H54 (cell line): ENCODE results near the gene INF2.

ENCODE experiments used
- DNase-seq: peaks from one replicate; pipeline ENCODE4 v3.0.0; 2011; ENCODE audit warnings: low spot score, mixed read lengths; ENCODE audit not compliant: insufficient read length
- FAIRE-seq: peaks from 3 replicates; lab custom pipeline; 2011; peaks lifted over from hg19 to GRCh38; lab: Jason Lieb, UNC
- POLR2A ChIP-seq: IDR thresholded peaks from 2 replicates; pipeline ENCODE4 v1.6.1; 2011; ENCODE audit warnings: low read depth, mild to moderate bottlenecking, low read length

Gene INF2

DNA sequence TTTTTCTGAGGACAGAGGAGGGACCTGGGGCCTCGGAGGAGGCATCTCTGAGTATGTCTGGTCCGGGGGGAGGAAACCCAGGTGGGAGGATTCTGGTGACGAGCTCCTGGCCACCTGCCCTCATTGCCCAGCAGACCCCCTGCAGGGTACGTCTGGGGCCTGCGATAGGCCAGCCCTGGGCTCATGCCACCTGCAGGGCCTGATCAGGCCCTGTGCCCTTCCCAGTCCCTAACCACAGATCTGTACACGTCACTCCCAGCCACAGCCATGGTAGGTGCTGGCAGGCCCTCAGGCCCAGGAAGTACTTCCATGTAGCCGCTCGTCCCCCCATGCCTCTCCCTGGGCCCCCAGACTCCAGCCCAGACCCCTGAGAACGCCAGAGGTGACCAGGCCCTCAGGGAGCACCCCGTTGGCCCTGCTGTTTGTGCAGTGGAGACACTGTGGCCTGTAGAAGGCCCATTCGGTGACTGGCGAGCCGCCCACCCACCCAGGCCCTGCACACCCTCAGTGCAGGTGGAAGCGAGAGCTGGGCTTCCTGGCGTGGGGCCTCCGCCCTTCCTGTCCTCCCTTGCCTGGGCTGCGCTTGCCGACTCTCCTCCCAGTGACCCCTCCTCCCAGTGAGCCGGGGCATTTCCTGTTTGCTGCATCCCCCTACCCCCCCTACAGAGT lies 5.7 kb downstream of the INF2 start:
- no peak for TF ChIP-seq POLR2A
- FAIRE-seq (peak; percentile 98), DNase-seq (peak; percentile 95)

DNA sequence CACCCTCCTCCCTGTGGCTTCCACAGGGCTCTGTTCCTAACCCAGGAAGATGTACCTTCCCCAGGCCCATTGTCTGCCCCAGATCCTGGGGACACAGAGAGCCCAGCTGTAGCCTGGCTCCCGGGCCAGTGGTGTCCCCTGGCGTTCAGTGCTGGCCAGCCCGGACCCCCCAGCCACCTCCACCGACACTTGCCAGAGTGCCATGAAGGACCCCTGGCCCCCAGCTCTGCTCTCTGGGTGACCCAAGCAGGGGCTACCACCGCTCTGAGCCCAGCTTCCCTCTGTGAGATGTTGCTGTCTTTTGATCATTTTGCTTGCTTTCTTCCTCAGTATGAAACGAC lies 6.2 kb downstream of the INF2 start:
- TF ChIP-seq POLR2A = no peak
- DNase-seq (no peak), FAIRE-seq (no peak)

DNA sequence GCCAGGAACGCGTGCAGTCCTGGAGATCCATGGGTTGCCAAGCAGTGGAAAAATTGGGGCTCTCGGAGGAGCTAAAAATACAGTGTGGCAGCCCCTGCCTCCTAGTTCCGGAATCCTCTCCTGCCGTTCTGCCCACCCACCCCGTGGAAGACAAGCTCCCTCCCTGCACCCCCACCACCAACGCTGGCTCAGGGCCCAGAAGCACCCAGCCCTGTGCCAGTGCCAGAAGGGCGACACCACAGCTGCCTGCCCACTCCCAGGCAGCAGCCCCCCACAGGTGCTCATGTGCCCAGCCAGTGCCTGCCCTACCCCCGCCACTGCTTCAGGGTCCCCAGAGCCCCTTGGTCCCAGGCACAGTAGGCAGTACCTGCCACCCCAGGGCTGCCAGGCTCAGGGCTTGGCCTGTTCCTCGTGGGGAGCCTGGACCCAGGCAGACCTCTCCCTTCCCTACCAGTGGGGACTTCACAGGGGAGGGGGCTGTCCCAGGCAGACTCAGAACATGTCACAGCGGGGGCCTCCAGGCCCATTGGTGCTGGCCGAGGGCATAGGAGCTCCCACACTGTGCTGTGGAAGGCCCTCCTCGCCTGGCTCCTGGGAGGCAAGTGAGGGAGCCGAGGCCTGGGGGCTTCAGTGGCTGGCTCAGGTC lies 7.4 kb downstream of the INF2 start:
- FAIRE-seq (no peak), DNase-seq (no peak)
- TF ChIP-seq POLR2A = no peak

DNA sequence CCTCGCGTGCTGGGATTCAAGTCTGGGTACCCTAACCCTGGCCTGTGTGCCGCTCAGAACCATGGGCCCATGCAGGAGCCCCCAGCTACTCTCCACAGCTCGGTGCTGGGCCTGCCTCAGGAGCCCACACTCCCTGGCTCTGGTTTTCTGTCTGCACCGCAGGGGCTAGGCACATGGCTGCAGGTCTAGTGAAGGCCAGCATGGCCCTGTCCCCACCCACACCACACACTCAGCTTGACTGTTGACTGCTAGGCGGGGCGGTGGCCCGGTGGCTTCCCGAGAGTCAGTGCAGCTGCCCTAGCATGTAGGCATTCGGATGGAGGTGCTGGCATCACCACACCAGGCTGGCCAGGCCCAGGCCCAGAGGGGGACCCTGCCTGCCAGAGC lies 7.9 kb downstream of the INF2 start:
- no peak for TF ChIP-seq POLR2A
- no peak for FAIRE-seq
- no peak for DNase-seq

DNA sequence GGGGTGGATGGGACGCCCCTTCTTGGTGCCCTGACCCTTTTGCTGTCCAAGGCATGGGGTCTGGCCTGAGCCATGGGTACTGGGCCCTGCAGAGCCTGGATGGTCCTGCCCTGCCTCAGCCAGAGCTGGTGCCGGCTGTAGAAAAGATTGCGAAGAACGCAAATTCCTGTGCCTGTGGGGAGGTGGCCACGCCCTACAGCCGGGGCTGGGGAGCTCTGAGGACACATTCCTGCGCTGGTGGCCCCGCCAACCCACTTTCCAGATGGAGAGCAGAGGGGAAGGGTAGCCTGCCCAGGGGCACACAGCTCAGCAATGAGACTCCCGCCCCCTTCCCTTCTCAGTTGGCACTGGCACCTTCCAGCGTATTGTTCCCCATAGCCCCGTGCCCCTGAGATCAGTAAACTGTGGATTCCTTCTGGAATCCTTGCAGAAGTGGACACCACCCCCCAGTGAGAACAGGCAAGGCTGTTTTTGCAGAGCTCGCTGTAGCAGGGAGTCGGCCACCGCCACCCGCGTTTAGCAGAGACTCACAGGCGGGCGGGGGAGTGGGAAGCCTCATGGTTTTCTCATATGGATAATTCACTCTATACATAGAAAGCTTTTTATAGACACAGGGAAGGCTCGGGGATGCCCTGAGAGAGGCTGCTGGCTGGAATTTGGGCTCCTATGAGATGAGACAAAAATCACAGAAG lies 8.6 kb downstream of the INF2 start:
- FAIRE-seq = no peak

DNA sequence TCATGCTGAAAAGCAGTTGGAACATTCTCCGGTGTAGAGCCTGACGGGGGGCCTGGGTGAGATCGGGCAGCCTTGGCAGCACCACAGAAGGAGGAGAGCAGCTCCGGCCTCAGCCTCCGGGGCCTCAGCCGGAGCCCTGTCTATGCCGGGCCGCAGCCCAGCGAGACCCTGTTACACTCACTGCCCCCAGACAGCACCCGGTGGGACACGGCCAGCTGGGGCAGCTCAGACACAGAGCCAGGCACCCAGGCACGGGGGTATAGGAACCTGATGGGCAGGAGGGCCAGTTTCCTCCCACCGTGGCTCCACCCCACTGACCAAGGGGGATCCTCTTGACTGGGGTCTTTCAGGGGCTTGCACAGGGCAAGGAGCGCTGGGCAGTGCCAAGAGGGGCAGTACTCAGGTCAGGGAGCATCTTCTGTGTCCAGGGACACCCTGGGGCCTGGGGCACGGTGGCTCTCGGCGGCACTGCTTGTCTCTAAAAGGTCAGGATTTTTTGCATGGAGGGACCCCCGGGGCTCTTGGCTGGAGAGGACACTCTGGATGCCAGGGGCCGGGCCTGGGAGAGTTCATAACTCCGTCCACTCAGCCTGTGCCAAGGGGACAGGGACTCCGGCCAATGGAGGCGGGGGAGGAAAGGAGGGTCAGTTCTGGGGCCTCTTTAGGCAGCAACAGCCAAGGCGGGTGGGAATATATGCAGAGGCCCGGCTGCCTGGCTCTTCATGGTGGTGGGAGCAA lies 9.4 kb downstream of the INF2 start:
- no peak for TF ChIP-seq POLR2A
- FAIRE-seq (no peak), DNase-seq (no peak)

More for the DNA sequence above, 8.6 kb downstream of the INF2 start:
- no peak for TF ChIP-seq POLR2A
- no peak for DNase-seq

DNA sequence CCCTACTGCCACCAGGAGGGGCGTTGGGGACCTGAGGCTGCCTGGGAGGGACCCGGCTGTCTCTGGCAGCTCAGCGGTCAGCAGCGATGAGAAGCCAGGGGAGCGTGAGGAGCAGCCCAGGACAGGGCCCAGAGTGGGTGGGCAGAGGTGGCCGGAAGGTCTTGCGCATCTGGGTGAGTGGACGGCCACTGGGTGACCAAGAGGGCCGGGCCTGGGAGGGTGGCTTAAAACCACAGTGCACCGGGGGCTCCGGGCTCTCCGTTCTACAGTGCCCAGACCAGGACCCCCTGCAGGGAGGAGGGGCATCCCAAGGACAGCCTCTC lies 10.0 kb downstream of the INF2 start:
- DNase-seq (no peak), FAIRE-seq (no peak)
- TF ChIP-seq POLR2A = no peak

DNA sequence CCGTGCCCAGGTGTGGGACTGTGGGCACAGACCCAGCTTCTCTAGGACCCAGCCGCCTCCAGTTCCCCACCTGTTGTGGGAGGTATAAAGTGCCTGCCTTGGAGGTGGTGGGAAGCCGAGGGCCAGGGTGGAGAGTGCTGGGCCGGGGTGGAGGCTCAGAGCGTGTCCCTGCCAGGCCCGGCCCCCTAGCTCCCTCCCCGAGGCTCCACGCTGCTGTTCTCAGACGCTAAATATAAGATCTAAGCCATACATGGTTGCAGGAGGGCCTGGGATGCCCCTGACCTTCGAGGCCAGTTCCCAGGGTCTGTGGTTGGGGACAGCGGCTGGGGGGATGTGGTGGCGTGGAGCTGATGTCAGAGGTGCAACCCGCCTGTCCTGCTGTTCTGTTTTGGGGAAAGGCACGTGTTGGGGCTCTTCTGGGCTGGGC lies 10.8 kb downstream of the INF2 start:
- TF ChIP-seq POLR2A = no peak
- DNase-seq (no peak), FAIRE-seq (no peak)

DNA sequence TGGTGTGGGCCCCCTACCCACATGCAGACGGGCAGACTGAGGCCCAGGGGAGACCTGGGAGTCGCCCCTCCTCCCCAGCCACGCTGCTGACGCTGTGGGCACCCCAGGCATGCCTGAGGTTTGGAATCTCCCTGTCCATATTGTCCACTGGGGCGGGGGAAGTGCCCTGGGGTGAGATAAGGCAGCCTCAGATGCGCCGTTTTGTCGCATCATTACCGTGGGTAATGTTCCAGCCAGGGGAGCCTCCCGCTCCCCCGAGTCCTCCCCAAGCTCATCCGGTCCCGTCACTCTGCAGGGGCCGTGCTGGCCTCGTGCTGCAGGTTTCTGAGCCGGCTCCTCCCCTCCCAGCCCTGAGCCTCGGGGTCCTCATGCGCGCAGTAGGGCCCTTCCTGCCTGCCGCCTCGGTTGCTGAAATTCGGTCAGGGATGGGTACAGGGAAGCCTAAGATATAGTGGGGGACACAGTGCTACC lies 11.4 kb downstream of the INF2 start:
- no peak for DNase-seq
- no peak for FAIRE-seq
- TF ChIP-seq POLR2A = no peak

DNA sequence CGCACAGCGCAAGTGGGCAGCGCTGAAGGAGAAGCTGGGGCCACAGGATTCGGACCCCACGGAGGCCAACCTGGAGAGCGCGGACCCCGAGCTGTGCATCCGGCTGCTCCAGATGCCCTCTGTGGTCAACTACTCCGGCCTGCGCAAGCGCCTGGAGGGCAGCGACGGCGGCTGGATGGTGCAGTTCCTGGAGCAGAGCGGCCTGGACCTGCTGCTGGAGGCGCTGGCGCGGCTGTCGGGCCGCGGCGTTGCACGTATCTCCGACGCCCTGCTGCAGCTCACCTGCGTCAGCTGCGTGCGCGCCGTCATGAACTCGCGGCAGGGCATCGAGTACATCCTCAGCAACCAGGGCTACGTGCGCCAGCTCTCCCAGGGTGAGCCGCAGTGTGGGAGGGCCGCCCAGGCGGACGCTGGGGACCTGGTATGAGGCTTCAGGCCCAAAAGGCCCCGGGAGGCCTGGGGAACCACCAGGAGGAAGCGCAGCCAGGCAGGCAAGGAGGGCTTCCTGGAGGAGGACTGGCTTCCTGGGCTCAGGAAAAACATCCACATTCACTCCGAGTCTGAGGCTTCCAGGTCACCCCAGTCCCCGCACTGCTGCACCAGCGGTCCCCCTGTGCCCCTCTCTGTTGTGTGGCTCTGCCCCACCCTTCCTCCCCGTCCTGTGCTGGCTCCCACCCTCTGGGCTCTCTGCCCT lies 12.1 kb downstream of the INF2 start:
- DNase-seq (no peak), FAIRE-seq (no peak)
- no peak for TF ChIP-seq POLR2A

DNA sequence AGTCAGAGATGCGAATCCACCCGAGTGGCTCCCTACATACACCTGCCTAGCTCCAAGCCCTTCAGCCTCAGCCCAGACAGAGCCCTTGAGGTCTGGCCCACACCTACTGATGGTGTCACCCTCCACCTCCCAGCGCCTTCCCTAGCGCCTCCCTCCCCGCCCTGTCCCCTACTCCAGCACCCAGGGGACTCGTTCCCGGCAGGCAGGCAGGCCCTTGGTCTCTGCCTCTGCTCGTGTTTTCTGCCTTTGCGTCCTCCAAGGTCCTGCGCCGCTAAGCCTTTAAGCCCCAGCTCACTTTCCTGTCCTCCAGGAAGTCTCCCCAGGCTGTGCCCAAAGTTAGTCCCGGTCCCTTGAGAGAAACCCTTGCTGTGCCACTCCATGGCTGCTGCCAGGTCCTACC lies 12.7 kb downstream of the INF2 start:
- DNase-seq = no peak
- no peak for FAIRE-seq
- no peak for TF ChIP-seq POLR2A

DNA sequence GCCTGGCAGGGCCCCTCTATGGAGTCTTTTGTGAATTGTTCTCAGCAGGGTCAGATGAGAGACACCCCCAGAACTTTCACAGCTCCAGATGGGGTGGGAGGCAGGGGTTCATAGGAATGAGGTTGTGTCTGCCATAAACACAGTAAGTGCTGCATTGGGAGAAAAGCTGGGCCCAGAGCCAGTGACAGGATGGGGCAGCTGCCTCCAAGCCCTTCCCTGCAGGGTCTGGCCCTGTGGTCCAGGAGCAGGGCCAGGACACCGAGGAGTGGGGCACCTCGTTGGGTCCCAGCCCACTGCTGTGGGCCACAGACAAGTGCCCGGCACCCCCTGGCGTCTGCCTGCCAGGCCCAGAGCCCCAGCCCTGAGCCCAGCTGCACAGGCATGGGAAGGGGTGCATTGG lies 13.3 kb downstream of the INF2 start:
- TF ChIP-seq POLR2A = no peak
- DNase-seq (no peak), FAIRE-seq (no peak)

DNA sequence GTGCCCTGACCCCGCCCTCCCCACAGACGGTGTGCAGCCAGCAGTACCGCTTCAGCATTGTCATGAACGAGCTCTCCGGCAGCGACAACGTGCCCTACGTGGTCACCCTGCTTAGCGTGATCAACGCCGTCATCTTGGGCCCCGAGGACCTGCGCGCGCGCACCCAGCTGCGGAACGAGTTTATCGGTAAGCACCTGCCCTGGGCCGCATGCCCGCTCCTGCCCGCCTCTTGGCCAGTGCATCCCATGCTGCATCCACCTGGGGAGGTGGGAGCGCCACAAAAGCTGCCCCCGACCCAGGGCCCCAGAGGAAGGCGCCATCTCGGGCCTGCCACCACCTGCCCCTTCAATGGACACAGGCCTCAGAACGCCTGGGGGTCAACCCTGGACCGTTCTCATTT lies 13.9 kb downstream of the INF2 start:
- FAIRE-seq (no peak), DNase-seq (no peak)
- TF ChIP-seq POLR2A = no peak
